Hypothalamus (tissue), 51 donors: ENCODE measurements around the gene RBM20.
"Not testable (repeated sequence)": the region's sequence is repeated elsewhere in the genome, so short reads cannot be mapped to it uniquely, and the experiment has no call there.

ENCODE experiments used
- DNase-seq, 51 donors: peaks; one replicate each; lab custom pipeline; 2025; lab: John Stamatoyannopoulos, UW

RBM20 gene

DNA sequence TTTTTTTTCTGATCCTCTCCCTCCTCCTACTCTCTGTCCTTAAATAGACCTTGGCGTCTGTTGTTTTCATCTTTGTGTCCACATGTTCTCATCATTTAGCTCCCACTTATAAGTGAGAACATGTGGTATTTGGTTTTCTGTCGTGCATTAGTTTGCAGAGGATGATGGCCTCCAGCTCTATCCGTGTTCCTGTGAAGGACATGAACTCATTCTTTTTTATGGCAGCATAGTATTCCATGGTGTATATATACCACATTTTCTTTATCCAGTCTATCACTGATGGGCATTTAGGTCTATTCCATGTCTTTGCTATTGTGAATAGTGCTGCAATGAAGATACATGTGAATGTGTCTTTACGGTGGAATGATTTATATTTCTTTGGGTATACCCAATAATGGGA is 20.8 kb upstream of the RBM20 start:
- DNase-seq, result not testable (repeated sequence)

DNA sequence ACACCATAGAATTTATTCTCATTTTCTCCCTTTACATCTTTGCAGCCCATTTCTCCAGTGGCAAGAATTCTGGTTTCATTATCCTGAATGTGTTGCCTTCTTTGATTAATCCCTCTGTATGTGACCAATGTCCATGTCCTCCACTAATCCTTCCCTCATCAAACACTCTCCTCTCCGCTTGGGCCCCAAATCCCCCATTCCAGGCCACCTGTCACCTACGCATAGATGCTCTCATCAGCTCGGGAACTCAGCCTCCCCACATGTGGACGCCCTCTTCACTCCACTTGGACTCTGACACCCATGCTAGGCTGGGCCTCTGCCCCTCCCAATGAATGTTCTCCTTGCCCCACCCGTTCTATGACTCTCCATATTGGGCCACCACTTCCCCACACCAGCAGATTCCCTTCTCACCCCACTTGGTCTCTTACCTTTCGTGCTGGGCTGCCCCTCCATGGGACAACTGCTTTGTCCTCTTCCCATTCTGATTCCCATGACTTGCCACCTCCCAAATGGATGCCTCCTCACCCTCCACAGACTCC is 18.7 kb upstream of the RBM20 start:
- DNase-seq, result no peak

DNA sequence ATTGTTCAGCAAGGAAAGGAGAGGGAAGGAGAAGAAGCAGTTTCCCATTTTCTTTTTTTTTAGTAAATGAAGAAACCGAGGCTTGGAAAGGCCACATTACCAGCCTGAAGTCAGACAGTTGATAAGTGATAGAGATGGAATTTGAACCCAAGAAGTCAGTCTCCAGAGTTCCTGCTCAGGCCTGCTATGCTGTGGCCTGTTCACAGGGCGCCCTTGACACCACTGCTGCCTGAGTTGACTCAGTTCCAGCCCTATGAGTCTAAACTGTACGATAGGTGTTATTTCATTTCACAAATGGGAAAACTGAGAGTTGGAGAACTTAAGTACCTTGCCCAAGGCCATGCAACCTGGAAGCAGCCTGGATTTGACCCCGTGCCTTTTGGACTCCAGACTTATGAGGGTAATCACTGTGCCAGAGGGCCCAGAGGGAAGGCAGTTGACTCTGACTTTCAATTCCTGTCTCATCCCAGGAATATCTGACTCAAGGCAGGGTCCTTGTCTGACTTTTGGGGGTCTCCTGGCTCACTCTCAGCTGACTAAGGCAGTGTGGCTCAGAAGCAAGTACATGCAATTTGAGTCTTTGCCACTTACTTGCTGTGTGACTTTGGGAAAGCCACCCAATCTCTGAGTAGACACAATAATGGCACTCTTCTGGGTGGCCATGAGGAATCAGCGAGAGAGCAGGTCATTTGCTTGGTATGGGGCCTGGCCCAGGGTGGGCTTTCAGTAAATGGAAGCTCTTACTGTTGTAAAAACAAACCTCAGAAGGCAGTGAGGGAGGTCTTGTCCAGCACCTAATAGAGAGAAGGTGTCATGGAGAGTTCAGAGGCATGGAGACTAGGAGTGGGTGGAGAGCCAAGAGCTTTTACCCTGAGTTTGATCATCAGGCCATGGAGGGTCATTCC is 17.9 kb upstream of the RBM20 start:
- no peak for DNase-seq

DNA sequence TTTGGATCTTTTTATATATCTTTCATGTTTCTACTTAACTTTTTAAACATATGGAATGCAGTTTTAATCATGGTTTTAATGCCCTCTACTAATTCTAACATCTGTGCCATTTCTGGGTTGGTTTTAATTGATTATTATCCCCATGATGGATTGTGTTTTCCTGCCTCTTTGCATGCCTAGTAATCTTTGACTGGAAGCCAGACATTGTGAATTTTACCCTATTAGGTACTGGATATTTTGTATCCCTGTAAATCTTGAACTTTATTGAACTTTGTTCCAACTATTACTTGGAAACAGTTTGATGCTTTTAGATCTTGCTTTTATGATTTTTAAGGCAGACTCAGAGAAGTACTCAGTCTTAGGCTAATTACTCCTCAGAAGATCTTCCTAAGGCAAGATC is 16.0 kb upstream of the RBM20 start:
- no peak for DNase-seq

DNA sequence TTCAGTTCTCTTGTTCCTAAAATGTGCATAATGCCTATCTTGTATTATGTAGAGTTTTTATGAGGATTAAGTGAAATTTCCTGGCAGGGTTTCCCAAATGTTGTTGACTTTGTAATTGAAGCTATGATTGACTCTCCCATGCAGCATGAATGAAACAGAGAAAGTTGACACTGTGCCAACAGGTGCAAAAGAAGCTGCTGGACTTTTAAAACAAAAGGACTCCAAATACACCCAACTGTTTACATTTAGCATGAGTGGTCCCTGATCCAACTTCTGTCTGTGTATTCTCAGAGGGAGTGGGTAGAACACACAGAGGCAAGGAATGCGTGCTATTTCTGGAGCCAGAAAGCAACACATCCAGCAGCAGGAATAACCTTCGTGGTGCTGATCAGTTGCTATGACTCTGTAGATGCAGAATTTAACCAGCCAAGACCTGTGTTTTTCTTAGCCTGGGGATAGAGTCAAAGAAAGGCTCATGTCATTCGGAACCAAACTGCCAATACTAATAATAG is 14.4 kb upstream of the RBM20 start:
- no peak for DNase-seq

DNA sequence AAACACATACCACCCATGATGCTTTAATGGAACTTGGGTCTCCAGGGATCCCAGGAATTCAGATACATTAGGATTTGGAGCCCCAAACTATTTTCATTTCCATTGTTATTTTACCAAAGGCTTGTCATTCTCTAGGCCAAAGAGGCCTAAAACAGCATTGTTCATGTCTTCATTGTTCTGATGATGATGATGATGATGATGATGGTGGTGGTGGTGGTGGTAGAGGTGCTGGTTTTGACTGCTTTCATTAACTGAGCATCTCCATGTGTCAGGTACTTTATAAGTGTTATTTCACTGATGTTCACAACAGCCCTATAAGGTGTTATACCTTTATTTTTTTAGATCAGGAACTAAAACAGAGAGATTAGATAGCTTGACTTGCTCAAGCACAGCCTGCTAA is 12.2 kb upstream of the RBM20 start:
- no peak for DNase-seq

DNA sequence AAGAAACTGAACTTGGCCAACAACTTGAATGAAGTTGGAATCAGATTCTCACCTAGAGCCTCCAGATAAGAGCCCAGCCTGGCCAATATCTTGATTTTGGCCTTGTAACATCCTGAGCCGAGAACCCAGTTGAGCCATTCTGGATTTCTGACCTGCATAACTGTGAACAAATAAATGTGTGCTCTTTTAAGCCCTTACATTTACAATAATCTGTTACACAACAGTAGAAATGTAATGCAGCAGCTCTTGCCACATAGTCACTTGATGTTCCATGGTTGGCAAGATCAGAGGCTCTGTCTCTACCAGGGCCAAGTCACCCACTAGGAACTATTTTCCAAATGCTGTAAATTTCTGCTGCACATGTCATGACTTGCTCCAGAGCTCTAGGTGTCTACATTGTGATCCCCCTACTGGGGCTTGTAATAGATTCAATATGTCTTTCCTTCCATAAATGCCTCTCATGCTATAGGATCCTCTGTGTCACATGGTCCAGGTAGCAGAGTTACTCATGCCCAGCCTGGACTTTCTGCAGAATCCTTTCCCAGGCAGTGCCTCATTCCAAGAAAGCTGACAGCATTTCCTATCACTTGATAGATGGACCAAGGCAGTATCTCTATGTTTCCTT is 11.4 kb upstream of the RBM20 start:
- no peak for DNase-seq

DNA sequence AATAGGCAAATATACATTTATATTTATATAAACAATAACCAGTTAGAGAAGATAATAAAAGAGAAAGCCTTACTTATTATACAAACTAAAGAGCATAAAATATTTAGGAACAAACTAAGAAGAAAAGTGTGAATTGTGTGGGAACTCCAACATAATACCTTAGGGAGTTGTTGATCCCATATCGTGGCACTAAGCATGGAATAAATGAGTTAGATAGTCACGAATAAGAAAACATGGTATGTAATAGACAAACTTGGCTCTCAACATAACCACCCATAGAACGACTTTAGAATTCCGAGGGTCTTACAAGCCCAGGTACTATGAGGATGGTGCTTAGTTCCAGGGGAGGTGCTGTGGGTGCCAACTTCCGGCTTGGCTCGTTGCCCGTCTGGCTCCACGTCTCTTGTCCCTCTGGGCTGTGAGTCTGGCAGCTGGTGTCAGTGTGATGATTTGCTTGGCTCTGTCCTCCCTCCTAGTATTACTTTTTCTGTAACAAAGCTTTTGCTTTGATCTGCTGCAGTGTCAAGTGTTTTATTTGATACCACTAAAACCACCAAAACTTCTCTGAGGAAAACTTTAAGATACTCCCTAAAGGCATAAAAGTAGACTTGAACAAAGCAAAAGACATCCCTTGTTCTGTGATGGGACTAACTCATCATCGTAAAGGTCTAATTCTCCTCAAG is 9.5 kb upstream of the RBM20 start:
- DNase-seq, result no peak

DNA sequence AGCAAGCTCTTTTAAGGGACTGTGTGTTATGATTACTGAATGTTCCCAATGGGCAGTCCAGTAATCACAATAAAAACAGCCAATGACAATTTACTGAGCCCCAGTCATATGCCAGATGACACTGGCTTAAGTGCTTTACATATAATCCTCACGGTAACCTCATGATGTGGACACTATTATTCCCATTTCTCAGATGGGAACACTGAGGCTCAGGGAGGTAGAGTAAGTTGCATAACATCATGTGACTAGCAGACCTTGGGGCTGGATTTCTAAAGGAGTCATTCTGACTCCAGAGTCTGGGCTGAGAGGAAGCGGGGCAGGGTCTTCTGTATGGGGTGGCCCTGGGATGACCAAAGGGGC is 7.6 kb upstream of the RBM20 start:
- DNase-seq, result no peak

DNA sequence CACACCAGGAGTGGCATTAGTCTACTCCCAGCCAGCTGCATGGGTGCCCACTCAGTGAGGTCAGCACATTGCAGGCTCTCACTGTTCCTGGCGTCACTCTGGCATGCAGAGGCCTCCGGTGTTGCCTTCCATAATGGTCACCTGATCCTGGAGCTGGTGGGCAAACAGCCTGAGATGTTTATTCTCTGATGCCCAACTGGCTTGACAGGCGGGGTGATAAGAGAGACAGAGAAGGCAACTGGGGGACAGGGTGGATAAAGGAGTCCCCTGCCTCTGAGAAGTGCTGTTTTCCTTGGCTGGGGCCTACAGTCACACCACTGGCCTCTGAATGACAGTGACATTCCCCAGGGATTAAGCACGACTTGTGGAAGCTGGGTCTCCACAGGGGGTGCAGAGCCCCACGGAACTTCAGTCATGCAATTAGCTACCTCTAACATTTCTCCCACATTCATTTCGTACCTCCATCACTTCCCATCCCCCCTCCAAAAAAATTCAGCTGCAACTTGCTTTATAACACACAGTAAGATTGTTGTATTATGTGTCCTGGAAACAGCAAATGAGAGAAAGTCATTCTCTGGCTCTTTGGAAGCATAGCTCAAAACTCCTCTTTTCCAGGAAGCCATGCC is 7.1 kb upstream of the RBM20 start:
- DNase-seq, result no peak

DNA sequence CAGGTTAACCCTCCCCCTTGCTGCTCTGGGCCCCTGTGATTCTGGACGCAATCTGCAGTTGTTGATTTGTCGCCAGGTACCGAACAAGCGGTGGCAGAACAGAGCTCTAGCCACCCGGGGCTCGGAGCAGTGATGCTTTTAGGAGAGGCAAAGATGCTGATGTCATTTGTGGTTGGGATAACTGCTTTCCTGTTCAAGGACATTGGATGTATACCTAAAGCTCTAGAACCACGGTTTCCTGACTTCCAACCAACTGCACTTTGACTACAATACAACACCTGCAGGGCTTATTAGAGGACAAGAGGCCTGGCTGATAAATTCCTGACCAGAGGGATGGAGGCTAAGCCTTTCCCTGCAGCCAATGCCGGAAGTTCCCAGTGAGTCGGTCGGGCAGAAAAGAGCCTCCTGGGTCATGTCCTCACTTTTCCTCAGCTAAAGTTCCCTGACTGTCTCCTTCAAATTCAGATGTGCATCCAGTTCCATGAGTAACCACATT is 6.5 kb upstream of the RBM20 start:
- no peak for DNase-seq

DNA sequence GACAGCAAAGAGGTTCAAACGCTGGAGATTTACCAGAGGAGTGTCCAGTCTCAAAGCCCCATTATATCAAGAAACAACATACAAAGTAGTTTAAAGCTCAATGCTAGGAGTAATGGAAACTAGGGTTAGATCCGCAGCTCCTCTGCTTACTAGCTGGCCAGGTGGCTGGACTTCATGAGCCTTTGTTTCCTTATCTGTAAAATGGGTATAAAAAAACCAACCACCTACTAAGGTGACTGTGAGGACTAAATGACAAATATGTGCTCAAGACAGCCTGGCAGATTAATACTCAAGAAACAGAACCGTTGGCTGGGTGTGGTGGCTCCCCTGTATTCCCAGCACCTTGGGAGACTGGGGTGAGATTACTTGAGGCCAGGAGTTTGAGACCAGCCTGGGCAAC is 5.8 kb upstream of the RBM20 start:
- DNase-seq, result no peak

DNA sequence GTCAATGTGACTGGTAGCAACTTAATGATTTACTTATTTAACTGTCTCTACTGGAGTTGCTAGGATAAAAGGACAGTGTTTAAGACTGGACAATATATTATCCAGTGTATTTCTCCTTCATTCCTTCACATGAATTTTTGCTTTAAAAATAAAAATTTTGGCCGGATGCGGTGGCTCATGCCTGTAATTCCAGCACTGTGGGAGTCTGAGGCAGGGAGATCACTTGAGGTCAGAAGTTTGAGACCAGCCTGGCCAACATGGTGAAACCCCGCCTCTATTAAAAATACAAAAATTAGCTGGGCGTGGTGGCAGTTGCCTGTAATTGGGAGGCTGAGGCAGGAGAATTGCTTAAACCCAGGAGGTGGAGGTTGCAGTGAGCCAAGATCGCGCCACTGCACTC is 5.1 kb upstream of the RBM20 start:
- not testable (repeated sequence) for DNase-seq

DNA sequence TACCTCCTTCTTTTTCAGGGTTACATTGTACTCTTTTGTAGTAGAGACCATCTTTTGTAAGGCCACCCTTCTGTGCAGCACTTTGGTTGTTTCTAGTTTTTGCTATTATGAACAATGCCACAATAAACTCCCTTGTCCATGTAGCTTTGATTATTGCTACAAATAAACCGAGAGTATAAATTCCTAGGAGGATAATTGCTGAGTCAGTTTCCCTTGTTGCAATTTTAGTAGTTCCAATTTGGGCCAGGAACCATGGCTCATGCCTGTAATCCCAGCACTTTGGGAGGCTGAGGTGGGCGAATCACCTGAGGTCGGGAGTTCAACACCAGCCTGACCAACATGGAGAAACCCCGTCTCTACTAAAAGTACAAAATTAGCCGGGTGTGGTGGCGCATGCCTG is 4.3 kb upstream of the RBM20 start:
- not testable (repeated sequence) for DNase-seq

DNA sequence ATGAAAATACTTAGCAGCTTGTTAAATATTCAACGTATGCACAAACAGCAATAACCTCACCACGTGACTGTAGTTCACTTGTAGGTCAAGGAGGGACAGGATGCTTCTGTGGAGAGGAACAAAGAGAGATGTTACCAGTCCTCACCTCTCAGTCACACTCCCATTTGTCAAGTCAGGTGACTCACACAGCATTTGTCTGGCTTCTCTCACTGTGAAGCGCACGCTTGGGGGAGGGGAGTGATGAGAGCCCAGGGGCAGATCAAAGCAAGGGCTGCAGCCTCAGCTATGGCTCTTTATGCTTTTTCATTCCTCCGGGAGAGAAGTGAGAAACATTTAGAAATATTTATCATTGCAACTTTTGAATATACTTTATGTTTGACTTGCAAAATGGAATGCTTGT is 2.9 kb upstream of the RBM20 start:
- no peak for DNase-seq

DNA sequence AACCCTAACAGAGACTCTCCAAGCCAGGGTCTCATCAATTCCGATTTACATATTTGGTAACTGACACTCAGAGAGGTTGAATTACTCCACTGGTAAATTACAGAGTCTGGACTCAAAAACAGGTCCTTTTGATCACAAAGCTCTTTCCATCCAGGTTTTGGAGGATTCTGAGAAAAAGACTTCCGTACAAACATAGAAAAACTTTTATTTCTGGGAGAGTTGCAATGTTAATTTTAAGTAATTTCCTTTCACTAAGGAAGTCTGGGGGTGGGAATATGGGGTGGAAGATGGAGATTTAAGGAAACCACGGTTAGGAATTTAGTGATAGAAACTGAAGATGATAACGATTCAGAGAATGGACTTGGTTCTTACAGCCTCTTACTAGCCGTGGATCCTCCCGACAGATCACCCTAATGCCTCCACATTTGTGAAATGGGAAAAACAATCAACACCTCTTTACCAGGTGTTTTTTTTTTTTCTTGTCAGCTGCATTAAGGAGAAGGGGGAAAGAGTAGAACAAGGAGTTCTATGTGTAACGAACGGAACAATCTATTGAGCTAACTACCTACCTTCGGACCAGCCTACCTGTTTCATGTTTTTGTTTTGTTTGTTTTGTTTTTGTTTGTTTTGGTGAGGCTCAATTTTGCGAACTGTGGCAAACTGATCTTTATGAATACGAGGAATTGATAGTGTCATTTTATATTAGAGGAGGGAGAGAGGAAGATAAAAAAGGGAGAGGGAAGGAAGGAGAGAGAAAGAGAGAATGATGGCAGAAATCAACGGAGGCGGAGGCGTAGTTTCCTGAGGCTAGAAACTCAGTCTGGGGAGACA is 1.7 kb upstream of the RBM20 start:
- no peak for DNase-seq

DNA sequence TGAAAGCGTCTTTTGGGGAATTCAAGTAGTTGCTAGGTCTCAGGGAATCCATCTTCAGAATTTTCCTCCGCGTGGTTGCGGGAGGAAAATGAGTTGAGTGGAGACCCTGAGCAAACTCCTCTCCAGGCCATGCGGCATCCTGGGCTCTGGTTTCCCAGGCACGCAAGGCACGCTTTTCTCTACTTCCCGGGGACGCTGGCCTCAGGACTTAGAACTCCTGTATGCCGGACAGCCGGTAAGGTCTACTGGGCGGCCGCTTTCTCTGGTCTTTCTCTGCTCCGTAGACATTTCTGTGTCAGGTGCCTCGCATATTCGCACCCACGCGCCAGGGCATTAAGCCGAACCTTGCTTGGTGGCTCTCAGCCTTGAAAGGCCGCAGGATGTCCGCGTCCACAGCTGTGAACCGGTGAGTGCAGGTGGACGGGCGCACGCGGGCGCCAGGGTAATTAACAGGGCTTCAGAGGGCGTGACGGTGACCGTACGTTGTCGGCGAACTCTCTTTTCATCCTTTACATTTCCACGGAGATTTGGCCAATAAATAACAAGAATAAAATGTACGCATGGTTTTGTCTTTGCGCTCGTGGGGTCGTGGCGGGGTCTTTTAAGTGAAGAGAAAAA is 992 bp upstream of the RBM20 start:
- no peak for DNase-seq

DNA sequence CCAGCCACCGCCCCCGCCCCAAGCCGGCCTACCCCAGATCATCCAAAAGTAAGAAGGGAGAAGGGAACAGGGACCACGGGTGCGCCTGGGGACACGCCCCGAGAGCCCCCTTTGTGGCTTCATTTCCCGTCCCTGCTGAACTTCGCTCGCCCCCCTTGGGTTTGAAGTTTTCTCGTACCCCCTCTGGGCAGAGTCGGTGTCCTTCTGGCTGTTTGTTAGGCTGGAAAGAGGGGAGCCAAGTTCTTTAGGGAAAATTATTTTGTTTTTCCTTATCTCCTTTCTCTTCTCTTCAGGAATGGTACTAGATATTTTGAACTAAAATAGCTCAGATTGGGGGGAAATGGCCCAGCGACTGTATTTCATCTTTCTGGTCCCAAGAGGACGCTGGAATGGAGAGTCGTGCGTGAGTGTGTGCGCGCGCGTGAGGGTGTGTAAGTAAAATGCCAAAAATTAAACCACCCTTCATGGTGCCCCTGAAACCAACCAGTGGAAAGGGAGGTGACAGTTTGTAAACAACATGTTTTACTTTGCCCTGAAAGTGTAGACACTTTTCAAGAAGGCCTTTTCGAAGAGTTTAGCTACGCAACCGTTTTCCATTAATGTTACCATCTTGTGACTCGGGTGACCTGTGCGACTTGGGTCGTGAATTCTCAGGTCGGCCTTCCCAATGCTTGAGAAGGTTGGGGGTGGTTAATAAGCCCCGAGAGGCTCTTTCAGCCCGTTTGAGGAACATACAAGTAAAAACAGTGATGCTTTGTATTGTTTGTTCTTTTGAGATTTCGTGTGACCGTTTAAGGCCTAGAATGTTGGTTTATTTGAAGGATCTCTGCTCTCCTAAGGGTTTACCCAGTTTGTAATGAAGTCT is 694 bp downstream of the RBM20 start:
- no peak for DNase-seq
